CD4-positive, alpha-beta T cell (primary cell): ENCODE data around the gene ZBTB40. TPM values are rescaled to one million over a fixed set of nuclear protein-coding genes. Genes with fewer than 3 reads are reported as not detected.

Source experiments
- ATAC-seq: fragments of 200-7000 bp; cut with Tn5 transposase; one replicate; pipeline ENCODE4 v1.10.0; 2022; ENCODE audit warnings: mild to moderate bottlenecking; ENCODE audit not compliant: poor library complexity
- CTCF ChIA-PET: fragments of 350-600 bp; sonication (Branson Sonifier 250); formaldehyde crosslinking; loops from one replicate; lab custom pipeline; 2021; ENCODE audit warnings: antibody characterized with exemption, inconsistent platforms; lab: Charles Lee
- POLR2A ChIA-PET: fragments of 350-600 bp; sonication (Branson Sonifier 250); formaldehyde crosslinking; loops from one replicate; lab custom pipeline; 2021; ENCODE audit warnings: antibody characterized with exemption, inconsistent platforms; lab: Charles Lee
- DNase-seq, 14 experiments: peaks; one replicate each; pipeline ENCODE4 v3.0.0-alpha.2; 2013 to 2020; ENCODE audit warnings: mixed read lengths in 2 of 14
- H3K27ac ChIP-seq, 2 donors: one replicate each; pipeline versions ENCODE4 v1.5.1 to v1.7.0; 2013; ENCODE audit warnings: low read length in 2 of 2, low read depth in 1 of 2, mild to moderate bottlenecking in 1 of 2
- H3K27me3 ChIP-seq, 2 experiments: 1 replicate in 1 of 2; 2 replicates in 1 of 2; pipeline versions ENCODE4 v1.6.1 to v1.7.0; 2013; ENCODE audit warnings: low read length in 2 of 2, control low read depth in 1 of 2, mild to moderate bottlenecking in 1 of 2, moderate library complexity in 1 of 2; ENCODE audit not compliant: insufficient read depth in 2 of 2, control insufficient read depth in 1 of 2
- H3K36me3 ChIP-seq: one replicate; pipeline ENCODE4 v1.6.1; 2013; ENCODE audit warnings: low read length, control low read depth; ENCODE audit not compliant: insufficient read depth
- H3K4me1 ChIP-seq: one replicate; pipeline ENCODE4 v1.6.1; 2013; ENCODE audit warnings: low read length, control low read depth; ENCODE audit not compliant: insufficient read depth
- H3K4me3 ChIP-seq: one replicate; pipeline ENCODE4 v1.5.1; 2013; ENCODE audit warnings: mild to moderate bottlenecking, low read length, moderate library complexity
- H3K9me3 ChIP-seq, 2 experiments: 1 replicate in 1 of 2; 2 replicates in 1 of 2; pipeline versions ENCODE4 v1.6.1 to v1.7.0; 2013; ENCODE audit warnings: low read length in 2 of 2, mild to moderate bottlenecking in 2 of 2, control low read depth in 1 of 2, moderate library complexity in 1 of 2; ENCODE audit not compliant: control insufficient read depth in 1 of 2, insufficient read depth in 1 of 2
- H3K27ac Mint-ChIP-seq: one replicate; pipeline ENCODE4 v1.8.0; 2020; ENCODE audit warnings: mixed read lengths
- H3K27me3 Mint-ChIP-seq: one replicate; pipeline ENCODE4 v1.8.0; 2021; ENCODE audit warnings: mixed read lengths
- H3K36me3 Mint-ChIP-seq: one replicate; pipeline ENCODE4 v1.8.0; 2021; ENCODE audit warnings: low read depth, mixed read lengths
- H3K4me1 Mint-ChIP-seq: one replicate; pipeline ENCODE4 v1.8.0; 2021; ENCODE audit warnings: low read depth, mixed read lengths
- H3K4me3 Mint-ChIP-seq: one replicate; pipeline ENCODE4 v1.8.0; 2020; ENCODE audit warnings: mild to moderate bottlenecking, mixed read lengths
- H3K9me3 Mint-ChIP-seq: one replicate; pipeline ENCODE4 v1.8.0; 2020; ENCODE audit warnings: mixed read lengths
- CTCF ChIP-seq: fragments of 200-600 bp; IDR thresholded peaks from one replicate; pipeline ENCODE4 v1.8.0; 2022; ENCODE audit warnings: antibody characterized with exemption, mild to moderate bottlenecking
- intact Hi-C, 2 experiments: fragments of 100-400 bp; cut with DNase I in 1 of 2; cut with micrococcal nuclease in 1 of 2; formaldehyde crosslinking; loops; one replicate each; pipeline versions ENCODE4 v1.15.1 to v1.9.0; 2023 to 2025; cut with DNase I, micrococcal nuclease
- total RNA-seq, 174 experiments: library from RNA in 2 of 174; stranded (reverse) in 2 of 174; gene quantifications; one replicate each; pipeline ENCODE4 v1.2.3 and lab custom pipeline; 2021 to 2026

The ZBTB40 gene
- total RNA-seq, 2 experiments from 2014 or later, result 28.4 to 30.6 TPM

- Mint-ChIP-seq H3K4me3 (no peak overlapping the region), H3K36me3 (peaks cover 57% of the 10 kb centered on the region), H3K27ac (no peak overlapping the region), H3K4me1 (peaks cover 17% of the 10 kb centered on the region), H3K27me3 (no peaks in the 10 kb centered on the region), H3K9me3 (peaks cover 8% of the 10 kb centered on the region)
- H3K4me1 ChIP-seq, result no peaks in the 10 kb centered on the region
- H3K27me3 ChIP-seq, result no peaks in the 10 kb centered on the region
- intact Hi-C loops, result no loop called here
- ChIA-PET POLR2A (no interaction called here), CTCF (no interaction called here)
- no peaks in the 10 kb centered on the region for H3K9me3 ChIP-seq
- no peak overlapping the region for H3K4me3 ChIP-seq
- no peak for DNase-seq
- no peak overlapping the region for H3K27ac ChIP-seq
- peaks cover 22% of the 10 kb centered on the region for H3K36me3 ChIP-seq
- TF ChIP-seq CTCF, result no peak
- no peak for ATAC-seq
These were observed 37.6 kb downstream of the ZBTB40 start for GRCh38 chr1:22489278-22489677.

DNA sequence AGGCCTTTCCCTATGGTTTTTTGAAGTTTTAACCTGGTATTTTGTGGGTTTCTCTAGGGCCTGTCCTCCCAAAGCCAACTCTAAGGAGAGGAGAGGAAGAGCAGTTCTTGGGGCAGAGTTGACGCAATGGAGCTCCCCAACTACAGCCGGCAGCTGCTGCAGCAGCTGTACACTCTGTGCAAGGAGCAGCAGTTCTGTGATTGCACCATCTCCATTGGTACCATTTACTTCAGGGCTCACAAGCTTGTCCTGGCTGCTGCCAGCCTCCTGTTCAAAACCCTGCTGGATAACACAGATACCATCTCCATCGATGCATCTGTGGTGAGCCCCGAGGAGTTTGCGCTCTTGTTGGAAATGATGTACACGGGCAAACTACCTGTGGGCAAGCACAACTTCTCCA, 38.2 kb downstream of the ZBTB40 start:
- ChIA-PET POLR2A (no interaction called here), CTCF (no interaction called here)
- H3K4me1 Mint-ChIP-seq, result peaks cover 12% of the 10 kb centered on the region
- Histone ChIP-seq H3K27ac (no peak overlapping the region), H3K4me1 (no peaks in the 10 kb centered on the region), H3K9me3 (no peaks in the 10 kb centered on the region), H3K36me3 (peaks cover 25% of the 10 kb centered on the region), H3K27me3 (no peaks in the 10 kb centered on the region), H3K4me3 (no peak overlapping the region)
- intact Hi-C loops, result no loop called here
- H3K4me3 Mint-ChIP-seq, result no peak overlapping the region
- peaks cover 3% of the 10 kb centered on the region for H3K9me3 Mint-ChIP-seq
- peaks cover 57% of the 10 kb centered on the region for H3K36me3 Mint-ChIP-seq
- ATAC-seq (no peak), DNase-seq (no peak)
- H3K27ac Mint-ChIP-seq, result no peak overlapping the region
- TF ChIP-seq CTCF, result no peak
- no peaks in the 10 kb centered on the region for H3K27me3 Mint-ChIP-seq

- peaks cover 59% of the 10 kb centered on the region for H3K36me3 Mint-ChIP-seq
- no peaks in the 10 kb centered on the region for H3K9me3 ChIP-seq
- peaks cover 8% of the 10 kb centered on the region for H3K4me1 Mint-ChIP-seq
- H3K4me3 Mint-ChIP-seq, result no peak overlapping the region
- peaks cover 2% of the 10 kb centered on the region for H3K9me3 Mint-ChIP-seq
- DNase-seq (no peak), ATAC-seq (no peak)
- intact Hi-C loops, result no loop called here
- H3K36me3 ChIP-seq, result peaks cover 25% of the 10 kb centered on the region
- no peaks in the 10 kb centered on the region for H3K4me1 ChIP-seq
- no peaks in the 10 kb centered on the region for H3K27me3 Mint-ChIP-seq
- no peak for TF ChIP-seq CTCF
- H3K27ac ChIP-seq, result no peak overlapping the region
- ChIA-PET POLR2A (no interaction called here), CTCF (no interaction called here)
- H3K27me3 ChIP-seq, result no peaks in the 10 kb centered on the region
- H3K27ac Mint-ChIP-seq, result peak overlapping the region; percentile 13
- H3K4me3 ChIP-seq, result no peak overlapping the region
These were observed 38.7 kb downstream of the ZBTB40 start for GRCh38 chr1:22490309-22490708.
